ENCODE data around the gene TMPRSS2.
"Not testable (repeated sequence)": the region's sequence is repeated elsewhere in the genome, so short reads cannot be mapped to it uniquely, and the experiment has no call there.

DNA sequence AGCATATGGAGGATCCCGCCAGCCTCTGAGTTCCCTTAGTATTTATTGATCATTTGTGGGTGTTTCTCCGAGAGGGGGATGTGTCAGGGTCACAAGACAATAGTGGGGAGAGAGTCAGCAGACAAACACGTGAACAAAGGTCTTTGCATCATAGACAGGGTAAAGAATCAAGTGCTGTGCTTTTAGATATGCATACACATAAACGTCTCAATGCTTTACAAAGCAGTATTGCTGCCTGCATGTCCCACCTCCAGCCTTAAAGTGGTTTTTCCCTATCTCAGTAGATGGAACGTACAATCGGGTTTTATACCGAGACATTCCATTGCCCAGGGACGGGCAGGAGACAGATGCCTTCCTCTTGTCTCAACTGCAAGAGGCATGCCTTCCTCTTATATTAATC, 87.0 kb downstream of the TMPRSS2 start:
- TF ChIP-seq, protein P1, sequence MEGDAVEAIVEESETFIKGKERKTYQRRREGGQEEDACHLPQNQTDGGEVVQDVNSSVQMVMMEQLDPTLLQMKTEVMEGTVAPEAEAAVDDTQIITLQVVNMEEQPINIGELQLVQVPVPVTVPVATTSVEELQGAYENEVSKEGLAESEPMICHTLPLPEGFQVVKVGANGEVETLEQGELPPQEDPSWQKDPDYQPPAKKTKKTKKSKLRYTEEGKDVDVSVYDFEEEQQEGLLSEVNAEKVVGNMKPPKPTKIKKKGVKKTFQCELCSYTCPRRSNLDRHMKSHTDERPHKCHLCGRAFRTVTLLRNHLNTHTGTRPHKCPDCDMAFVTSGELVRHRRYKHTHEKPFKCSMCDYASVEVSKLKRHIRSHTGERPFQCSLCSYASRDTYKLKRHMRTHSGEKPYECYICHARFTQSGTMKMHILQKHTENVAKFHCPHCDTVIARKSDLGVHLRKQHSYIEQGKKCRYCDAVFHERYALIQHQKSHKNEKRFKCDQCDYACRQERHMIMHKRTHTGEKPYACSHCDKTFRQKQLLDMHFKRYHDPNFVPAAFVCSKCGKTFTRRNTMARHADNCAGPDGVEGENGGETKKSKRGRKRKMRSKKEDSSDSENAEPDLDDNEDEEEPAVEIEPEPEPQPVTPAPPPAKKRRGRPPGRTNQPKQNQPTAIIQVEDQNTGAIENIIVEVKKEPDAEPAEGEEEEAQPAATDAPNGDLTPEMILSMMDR (IDR thresholded peaks at IDR 0.05), result not testable (repeated sequence)
- TF ChIP-seq POLR2A (IDR thresholded peaks at IDR 0.05), result not testable (repeated sequence)
